HG02973 (cell line): ENCODE results near the gene YBEY.
"Not testable (repeated sequence)": the region's sequence is repeated elsewhere in the genome, so short reads cannot be mapped to it uniquely, and the experiment has no call there.

Experiments
- ATAC-seq: cut with Tn5 transposase; IDR thresholded peaks from one replicate; pipeline ENCODE4 v1.9.1; 2021; ENCODE audit warnings: moderate library complexity; ENCODE audit not compliant: unreplicated experiment

Gene YBEY, protein sequence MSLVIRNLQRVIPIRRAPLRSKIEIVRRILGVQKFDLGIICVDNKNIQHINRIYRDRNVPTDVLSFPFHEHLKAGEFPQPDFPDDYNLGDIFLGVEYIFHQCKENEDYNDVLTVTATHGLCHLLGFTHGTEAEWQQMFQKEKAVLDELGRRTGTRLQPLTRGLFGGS

DNA sequence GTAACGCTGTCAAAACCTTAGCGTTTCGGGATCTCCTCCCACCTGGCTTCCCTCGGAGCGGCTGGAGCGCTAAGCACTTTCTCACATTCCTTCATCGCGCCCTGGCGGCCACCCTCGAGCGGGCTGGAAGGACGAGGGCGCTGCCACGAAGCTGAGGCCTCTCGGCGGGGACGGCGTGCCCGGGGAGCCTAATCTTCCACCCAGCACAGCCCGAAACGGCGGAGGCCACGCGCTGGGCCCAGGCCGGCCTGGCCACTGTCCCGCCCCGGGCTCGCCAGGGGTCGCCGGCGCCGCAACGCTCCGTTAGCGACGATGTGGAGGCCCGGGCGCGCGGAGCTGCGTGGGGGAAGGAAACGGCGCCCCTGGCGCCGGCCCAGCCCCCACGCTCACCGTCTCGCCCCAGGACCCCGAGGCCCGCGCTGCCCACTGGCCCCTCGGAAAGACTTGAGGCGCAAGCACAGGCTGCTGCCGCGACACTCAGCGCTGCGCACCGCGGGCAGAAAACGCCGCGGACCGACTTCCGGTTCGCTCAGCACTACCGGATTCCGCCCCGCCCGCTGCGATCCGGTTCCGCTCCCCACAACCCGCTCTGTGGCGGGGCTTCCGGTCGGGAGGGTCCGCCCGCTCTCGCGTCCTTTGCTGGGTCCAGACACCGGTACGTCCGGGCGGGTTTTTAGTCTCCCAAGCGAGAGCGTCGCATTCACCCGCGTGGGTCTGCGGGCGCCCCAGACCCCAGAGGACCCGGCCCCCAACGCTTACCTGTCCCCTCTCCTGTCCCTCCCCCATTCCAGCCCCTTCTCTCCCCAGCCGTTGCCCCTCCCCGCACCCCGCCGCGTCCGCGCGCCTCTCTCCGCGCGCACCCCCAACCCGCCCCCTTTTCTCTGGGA, at the start of gene YBEY:
Gene YBEY, plus strand, starts transcription at position 582 of the 887 bp plus-strand sequence. CDS start 572 bp downstream, outside the sequence.
- ATAC-seq: peak; percentile 74

DNA sequence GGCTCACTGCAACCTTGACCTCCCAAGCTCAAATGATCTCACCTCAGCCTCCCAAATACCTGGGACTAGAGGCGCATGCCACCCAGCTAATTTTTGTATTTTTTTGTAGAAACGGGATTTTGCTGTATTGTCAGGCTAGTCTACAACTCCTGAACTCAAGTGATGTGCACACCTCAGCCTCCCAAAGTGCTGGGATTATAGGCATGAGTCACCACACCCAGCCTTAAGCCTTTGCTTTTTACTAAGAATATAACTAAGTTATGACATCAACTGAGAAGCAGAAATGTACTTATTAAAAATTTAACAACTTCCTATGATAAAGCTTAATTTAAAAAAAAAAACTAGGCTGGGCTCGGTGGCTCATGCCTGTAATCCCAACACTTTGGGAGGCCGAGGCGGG, 48.7 kb upstream of the YBEY start:
- ATAC-seq: no peak

DNA sequence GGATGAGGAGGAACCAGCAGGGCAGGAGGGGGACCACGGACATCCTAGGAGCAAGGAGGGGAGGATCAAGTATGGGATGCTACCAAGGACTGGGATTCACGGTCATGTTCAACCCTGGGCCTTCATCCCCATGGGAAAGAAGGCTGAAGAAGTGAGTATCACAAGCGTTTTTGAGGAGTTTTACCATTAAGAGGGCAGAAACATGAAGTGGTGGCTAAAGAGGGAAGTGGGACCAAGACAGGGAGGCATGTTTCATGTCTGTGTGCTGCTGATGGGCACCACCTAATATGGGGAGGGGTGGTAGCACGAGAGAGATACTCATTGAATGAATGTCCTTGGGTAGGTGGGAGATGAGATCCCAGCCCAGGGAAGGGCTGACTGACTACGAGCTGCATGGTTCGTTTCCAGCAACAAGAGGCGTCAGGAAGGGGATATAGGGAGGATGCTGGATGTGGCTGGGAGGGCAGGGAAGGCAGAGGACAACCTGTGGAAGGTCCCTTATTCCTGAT, 46.3 kb upstream of the YBEY start:
- no peak for ATAC-seq

DNA sequence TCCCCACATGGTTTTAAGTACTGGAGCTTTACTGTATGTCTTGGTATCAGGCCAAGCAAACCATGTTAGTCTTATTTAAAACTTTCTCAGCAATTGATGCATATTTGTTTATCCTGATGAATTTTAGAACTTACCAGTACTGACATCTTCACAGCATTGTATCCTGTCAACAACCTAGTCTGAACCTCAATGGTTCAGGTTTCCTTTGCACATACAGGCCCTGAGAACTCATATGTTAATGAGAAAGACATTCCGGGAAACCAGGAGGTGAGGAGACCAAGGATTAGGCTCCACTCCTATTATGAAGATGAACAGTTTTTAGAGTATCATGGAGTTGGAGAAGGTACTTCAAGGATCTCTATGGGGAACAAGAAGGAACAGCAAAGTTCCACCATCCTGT, 44.6 kb upstream of the YBEY start:
- ATAC-seq: not testable (repeated sequence)

DNA sequence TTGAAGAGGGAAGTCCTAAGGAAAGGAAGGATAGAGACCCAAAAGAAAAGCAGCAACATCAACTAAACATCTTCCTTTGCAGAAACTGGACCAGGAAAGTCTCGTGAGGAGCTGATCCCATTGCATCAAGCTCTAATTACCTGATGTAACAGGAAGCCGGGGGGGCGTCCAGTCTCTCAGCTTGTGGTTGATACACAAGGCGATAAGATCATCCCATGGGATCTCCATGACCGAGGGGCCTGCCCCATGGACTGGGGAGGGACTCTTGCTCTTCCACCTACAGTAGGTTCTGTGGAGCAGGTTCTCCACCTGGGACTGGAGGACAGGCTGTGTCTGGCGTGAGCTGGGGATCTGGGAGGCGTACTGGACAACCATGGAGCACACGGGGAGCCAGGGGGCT, 42.8 kb upstream of the YBEY start:
- no peak for ATAC-seq

DNA sequence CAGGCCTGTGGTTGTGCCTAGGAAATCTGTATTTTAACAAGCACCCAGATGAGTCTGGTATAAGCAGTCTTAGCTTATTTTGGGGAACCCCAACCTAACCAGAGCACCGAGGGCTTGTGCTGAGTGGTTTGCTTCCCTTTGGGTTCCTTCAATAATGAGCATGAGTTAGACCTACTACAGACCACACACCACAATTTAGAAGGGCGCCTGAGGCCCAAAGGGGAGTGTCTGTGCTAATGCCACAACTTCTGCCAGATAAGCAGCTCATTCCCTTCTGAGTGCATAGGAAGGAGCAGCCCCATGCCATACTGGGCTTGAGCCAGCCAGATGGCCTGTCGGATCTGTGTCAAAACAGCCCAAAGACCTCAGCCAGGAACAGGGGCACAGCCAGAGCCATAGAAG, 42.2 kb upstream of the YBEY start:
- no peak for ATAC-seq

DNA sequence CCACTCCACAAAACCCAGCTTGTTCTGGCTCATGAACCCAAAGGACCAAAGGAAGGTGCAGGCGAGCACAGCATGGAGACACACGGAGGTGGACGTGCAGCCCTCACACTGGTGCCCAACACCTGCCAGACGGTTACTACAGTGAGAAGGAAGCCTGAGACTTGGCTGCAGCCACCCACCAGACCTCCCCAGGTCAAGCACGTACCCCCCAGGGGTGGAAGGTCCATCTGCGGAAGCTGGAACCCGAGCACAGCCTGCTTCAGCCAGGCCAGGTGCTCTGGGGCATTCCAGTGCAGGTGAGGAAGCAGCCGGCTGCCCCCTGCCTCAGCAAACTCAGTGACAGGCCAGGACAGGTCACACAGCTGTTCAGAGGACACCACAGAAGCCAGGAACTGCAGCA, 41.5 kb upstream of the YBEY start:
- ATAC-seq: no peak

DNA sequence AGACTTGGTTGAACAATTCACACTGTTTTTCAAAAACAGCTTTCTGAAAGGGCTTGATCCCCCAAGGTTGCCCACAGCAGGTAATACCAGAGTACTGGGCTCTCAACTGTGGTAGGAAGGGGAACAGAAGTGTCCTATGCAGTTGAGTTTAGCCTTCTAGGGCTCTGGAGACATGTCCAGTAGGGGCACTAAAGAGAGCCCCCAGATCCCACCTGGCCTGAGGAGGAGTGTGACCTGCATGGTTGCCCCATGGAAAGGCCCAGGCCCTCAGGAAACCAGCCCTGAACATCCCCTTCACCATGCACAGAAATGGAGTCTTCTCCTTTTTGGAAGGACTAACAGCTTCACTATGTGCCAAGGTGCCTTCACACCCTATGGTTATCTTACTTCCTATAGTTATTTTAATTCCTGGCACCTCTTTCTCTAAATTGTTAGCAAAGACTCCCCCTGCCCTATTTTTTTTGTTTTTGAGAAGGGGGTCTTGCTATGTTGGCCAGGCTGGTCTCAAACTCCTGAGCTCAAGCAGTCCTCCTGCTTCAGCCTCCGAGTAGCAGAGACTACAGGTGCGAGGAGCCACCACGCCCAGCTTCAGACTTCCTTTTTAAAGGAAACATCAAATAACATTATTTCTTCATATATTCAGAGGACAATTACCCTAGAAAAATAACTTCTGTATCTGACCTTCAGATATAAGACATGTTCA, 40.8 kb upstream of the YBEY start:
- ATAC-seq: no peak

DNA sequence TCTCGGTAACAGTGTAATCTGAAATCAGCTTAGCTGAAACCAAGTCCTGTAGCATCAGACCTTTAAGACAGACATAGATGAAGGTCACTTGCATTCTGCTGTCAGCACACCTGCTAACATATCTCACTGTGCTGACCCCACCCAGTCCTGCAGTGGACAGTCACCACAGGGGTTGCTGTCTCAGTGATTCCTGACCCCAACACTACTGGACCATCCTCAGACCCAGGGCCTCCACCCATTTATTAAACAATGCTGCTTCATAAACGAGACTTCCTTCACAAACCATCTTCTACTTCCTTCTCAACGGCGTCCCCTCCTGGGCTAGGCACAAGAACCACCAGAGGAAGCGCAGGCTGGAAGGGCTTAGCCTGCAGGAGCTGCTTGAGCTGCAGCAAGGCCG, 39.8 kb upstream of the YBEY start:
- no peak for ATAC-seq

DNA sequence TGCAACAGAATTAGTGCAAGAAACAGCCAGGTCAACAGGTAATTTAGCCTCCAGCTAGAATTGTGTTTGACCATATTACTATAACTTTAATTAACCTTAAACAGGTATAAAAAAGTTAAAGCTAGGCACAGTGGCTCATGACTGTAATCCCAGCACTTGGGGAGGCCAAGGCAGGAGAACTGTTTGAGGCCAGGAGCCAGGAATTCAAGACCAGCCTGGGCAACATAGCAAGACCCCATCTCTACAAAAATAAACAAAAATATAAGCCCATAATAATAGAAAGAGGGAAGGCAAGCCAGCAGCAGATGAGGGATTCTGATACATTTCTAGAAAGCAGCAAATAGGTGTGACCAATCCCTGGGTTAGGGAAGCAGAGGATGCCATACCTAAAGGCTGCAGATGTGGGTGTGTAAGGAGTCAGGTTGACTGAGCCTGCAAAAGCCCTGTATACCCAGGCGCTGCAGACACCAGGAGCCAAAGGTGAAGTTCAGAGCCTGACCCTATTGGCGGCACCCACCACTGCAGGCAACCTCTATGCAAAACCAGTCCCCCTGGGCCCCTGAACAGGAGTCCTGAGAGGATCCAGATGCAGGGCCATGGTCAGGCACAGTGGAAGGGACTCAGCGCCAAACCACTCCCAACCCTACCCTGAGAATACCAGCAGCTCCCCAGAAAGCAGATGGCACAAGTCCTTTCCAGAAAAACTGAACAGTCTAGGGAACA, 38.3 kb upstream of the YBEY start:
- no peak for ATAC-seq

DNA sequence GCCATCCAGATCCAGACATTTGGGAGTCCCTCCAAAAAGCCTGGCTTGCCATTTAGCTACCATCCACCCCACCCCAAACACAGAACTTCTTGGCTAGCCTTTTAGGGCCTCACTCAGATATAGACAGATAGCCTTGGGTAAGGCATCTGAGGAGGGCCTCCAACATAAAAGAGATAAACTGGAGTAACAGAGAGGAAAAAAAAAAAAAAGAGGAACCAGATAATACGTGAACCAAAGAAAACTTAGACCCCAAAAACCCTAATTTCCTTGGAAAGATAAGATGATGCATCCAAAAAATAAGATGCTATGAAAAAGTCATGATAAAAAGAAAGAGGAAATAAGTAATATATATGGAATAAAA, 37.7 kb upstream of the YBEY start:
- no peak for ATAC-seq

DNA sequence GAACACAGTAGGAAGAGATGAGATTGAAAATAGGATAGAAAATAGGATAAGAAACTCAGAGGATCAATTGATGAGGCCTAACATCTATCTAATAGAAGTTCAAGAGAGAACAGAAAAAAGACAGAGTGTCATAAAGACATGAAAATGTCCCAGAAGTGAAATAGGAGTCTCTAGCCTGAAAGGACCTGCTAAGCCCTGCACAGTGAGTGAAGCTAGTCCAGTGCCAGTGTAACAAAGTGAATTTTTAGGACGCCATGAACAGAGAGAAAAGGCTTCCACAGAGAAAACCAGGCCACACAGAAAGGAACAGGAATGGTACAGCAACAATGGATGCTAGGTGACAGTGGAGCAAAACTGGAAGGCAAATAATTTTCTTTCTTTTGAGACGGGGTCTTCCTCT, 37.3 kb upstream of the YBEY start:
- no peak for ATAC-seq

DNA sequence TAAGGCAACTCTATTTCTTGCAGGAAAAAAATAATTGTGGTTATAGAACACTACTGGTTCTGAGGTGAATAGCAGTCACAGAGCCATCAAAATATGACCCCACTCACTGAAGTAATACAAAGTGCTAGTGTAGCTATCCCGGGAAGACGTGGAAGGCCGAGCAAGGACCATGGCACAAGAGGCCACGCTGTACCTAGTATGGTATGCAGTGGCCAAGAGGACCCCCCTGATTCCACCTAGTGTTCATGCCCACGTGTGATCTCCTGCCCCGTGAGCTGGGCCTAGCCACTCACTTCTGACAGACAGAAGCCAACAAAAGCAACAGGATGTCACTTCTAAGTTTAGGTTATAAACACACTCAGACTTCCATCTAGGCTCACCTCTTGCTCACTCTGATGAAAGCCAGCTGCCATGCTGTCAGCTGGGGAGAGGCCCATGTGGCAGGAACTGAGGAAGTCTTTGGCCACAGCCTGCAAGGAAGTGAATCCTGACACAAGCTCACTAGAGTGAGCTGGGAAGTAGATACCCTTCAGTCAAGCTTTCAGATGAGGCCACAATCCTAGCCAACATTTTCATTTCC, 35.9 kb upstream of the YBEY start:
- ATAC-seq: no peak

DNA sequence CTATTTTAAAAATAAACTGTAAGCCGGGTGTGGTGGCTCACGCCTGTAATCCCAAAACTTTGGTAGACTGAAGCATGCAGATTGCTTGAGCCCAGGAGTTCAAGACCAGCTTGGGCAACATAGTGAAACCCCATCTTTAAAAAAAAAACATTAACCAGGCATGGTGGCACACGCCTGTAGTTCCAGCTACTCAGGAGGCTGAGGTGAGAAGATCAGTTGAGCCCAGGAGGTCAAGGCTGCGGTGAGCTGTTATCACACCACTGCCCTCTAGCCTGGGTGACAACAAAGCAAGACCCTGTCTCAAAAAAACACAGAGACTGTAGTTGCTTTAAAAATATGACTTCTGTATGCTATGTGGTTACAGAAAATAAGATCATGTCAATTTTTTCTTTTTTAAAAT, 33.3 kb upstream of the YBEY start:
- ATAC-seq: no peak

DNA sequence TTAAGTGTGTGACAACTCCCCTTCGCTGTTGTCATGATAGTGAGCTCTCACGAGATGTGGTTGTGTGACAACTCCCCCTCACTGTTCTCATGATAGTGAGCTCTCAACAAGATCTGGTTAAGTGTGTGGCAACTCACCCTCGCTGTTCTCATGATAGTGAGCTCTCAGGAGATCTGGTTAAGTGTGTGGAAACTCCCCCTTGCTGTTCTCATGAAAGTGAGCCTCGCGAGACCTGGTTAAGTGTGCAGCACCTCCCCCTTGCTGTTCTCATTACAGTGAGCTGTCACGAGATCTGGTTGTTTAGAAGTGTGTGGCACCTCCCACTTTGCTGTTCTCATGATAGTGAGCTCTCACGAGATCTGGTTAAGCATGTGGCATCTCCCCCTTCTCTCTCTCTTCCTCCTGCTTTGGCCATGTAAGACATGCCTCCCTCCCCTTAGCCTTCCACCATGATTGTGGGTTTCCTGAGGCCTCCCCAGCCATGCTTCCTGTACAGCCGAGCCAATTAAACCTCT, 32.5 kb upstream of the YBEY start:
- ATAC-seq: peak; percentile 40

DNA sequence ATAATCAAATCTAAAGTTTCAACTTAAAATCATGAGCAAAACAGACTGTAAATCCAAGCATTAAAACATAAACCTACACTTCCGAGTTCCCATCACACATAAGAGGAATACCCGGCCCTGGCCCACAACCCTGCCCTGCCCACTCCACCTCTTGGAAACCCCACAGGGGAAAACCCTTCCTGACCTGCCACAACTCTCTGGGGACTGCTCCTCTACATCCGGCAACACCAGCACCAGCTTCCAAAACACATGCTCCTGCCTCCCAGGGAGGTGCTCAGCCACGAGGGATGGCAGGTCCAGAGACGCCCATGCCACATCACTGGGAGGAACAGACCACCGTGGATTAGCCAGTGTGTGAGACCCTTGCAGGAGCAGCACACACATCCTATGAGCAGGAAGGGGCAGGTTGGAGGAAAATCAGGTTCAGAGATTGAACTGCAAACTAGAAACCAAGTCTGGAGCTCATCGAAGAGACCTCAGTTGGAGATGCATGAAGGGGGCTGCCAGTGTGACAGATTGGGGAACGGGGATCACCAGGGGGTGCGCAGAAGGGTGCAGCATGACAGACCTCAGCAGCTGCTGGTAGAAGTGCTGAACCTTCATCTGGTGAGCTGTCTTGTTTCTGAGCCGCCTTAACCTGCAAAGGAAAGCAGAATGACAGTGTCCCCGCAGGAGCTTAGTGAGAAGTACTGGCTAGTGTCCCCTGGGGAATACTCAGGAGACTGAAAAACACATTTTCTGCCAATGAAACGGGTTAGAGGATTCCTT, 31.8 kb upstream of the YBEY start:
- peak; percentile 39 for ATAC-seq

DNA sequence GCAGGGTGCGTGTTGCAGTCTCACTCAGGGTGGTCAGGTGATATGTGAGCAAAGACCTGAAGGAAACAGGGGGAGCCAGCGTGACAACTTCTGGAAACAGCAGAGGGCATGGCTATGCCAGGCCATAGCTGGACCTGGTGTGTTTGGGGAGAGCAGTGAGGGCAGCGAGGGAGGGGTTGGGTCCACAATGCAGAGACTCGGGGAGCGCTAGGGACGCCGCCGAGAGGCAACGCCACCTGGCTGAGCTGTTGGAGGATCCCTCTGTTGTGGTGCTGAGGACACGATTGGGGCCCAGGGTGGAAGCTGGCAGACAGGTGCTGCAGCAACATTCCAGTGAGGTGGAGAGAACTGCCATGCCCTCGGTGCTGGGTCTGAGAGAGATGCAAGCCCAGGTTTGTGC, 31.0 kb upstream of the YBEY start:
- ATAC-seq: no peak

DNA sequence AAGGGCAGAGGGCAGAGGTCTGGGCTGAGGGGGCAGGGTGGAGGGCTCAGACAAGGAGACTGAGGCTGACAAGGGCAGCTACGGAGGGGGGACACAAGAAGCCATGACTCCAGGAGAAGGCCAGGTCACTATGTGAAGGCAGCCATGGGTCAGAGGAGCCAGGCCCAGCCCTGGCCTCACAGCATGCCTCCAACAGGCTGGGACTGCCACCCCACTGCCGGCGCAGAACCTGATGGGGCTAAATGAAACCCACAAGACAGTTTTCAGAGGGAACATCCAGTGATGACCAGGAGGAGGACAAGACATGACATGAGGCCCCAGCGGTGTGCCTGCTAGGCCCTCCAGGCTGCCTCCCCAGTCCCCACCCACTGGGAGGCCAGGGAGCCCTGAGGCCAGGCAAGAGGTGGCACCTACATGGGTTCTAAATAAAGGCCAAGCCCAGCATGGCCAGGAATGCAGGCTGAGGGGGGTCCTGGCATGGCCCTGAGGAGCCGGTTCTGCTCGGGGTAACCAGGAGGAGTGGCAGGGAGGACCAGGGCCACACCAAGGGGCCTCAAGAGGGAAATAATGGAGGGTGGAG, 30.3 kb upstream of the YBEY start:
- ATAC-seq: no peak

DNA sequence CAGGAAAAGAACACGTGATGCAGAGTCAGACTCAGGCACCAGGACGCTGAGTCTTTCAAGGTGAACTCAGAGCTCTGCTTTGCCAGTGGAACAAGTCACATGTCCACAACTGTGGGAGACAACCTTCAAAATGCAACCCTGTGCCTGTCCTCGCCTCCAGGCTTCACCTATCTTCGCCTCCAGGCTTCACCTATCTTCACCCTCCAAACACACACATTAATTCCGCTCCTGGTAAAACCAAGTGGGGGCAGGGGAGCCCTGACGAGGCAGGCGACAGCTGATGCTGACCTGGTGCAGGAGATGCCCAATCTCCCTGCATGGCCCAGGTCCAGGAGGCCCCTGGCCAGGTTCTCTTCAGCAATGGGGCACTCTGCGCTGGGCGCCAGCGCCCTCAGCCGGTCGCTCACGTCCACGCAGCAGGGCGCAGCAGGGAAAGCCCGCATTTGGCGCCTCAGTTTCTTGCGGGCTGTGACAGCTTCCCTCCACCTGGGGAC, 29.6 kb upstream of the YBEY start:
- no peak for ATAC-seq
